ENCODE results near the gene TMEM242. TPM values are rescaled to one million over a fixed set of nuclear protein-coding genes. Genes with fewer than 3 reads are reported as not detected.

TMEM242 gene
- total RNA-seq, 1 donor from 2014 or later = 6.8 TPM

DNA sequence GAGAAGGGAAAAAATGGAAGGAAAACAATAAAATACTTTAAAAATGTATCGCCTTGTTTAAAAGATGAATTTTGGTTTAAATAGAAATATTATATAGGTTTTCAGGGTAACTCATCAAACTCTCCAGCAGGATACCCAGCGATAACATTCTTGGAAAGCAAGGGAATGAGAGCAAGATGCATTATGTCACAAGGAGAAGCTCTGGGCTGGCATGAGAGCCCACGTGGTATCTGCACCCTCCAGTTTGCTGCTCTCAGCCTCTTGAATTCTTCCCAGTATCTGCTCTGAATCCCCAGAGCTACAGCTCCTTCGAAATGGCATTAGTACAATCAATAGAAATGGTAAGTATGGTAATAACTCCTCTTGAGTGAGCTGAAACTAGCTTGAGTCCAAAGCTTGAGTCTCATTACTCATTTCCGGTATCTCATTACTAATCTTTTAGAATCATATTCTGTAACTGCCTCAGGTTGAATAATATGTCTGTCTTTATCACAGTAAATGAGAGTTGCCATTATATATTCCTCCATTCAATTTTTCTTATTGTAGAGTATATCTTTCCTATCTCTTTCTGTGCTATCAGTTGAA, 4.9 kb upstream of the TMEM242 start:
- H3K9me3 ChIP-seq (ENCODE audit: control insufficient read depth in 3 of 3, low read length in 3 of 3) = no peaks in the 10 kb centered on the region
- H3K27me3 ChIP-seq (ENCODE audit: control insufficient read depth in 3 of 3, insufficient read depth in 3 of 3, low read length in 3 of 3) = peaks cover 0 to 2% (median 0%) of the 10 kb centered on the region in 3 donors
- H3K4me3 ChIP-seq (ENCODE audit: low read length in 3 of 3) = no peak overlapping the region
- H3K36me3 ChIP-seq (ENCODE audit: control insufficient read depth in 3 of 3, insufficient read depth in 3 of 3, low read length in 3 of 3) = no peaks in the 10 kb centered on the region
- no peak overlapping the region for H3K27ac ChIP-seq (ENCODE audit: low read depth, low read length)
- H3K4me1 ChIP-seq (ENCODE audit: control insufficient read depth in 3 of 3, insufficient read depth in 3 of 3, low read length in 3 of 3) = peaks cover 13 to 31% (median 25%) of the 10 kb centered on the region in 3 donors
- H3K9ac ChIP-seq (ENCODE audit: low read depth in 1 of 3, low read length in 3 of 3) = no peak overlapping the region

DNA sequence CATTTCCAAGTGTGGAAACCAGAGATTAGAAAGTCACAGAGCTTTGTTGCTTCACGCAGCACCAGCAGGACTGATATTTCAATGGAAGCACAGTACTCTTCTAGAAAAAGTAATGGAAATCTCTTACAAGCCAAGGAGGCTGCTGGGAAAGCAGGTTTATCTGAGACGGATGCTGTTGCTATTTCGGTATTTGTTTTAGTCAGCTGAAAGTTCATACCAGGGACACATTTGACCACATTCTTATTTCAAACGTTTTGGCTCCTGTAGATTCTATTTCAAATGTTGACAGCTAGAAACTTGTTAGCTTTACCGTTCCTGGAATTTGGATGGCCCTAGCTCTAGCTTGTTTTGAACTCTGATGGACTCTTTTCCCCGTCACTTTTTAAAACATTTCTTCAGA, 3.7 kb upstream of the TMEM242 start:
- peak overlapping the region; percentile 64 for H3K27ac ChIP-seq (ENCODE audit: low read depth, low read length)
- peaks cover 22 to 35% (median 25%) of the 10 kb centered on the region in 3 donors for H3K4me1 ChIP-seq (ENCODE audit: control insufficient read depth in 3 of 3, insufficient read depth in 3 of 3, low read length in 3 of 3)

DNA sequence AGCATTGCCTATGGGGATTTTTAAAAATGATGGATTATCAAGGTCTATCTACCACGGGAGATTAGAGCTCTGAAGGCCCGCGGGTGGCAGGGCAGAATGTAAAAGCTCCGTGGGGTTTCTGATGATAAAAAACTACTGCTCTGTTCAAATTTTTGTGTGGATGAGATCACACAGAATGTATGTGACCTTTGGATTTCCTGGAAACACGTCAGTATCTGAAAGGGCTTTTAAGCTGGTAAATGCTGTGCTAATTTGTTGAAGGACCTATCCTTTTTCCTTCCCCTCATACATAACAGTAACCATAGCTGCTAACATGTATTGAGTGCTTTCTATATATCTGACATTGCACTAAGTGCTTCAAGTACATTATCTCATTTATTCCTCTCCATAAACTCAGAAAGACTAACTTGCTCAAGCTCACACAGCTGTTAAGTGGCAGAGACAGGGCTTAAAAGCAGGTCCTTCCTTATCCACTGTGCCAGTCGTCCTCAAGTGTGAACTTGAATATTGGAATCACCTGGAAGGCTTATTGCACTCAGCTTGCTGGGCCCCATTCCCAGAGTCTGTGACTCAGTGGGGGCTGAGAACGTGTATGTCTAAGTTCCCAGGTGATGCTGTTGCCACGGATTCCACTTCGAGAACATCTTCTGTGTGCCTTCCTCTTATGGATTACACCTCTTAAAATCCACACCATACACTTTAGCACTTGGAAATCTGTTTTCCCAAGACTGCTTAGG, 1.9 kb upstream of the TMEM242 start:
- Histone ChIP-seq H3K27ac (ENCODE audit: low read depth, low read length) (no peak overlapping the region), H3K4me1 (ENCODE audit: control insufficient read depth in 3 of 3, insufficient read depth in 3 of 3, low read length in 3 of 3) (peaks cover 25 to 37% (median 26%) of the 10 kb centered on the region in 3 donors), H3K9ac (ENCODE audit: low read depth in 1 of 3, low read length in 3 of 3) (no peak overlapping the region), H3K9me3 (ENCODE audit: control insufficient read depth in 3 of 3, low read length in 3 of 3) (no peaks in the 10 kb centered on the region), H3K4me3 (ENCODE audit: low read length in 3 of 3) (no peak overlapping the region), H3K36me3 (ENCODE audit: control insufficient read depth in 3 of 3, insufficient read depth in 3 of 3, low read length in 3 of 3) (peaks cover 2 to 6% (median 5%) of the 10 kb centered on the region in 3 donors), H3K27me3 (ENCODE audit: control insufficient read depth in 3 of 3, insufficient read depth in 3 of 3, low read length in 3 of 3) (peaks cover 0 to 2% (median 0%) of the 10 kb centered on the region in 3 donors)

More for the DNA sequence above, 3.7 kb upstream of the TMEM242 start:
- Histone ChIP-seq H3K4me3 (ENCODE audit: low read length in 3 of 3) (no peak overlapping the region), H3K36me3 (ENCODE audit: control insufficient read depth in 3 of 3, insufficient read depth in 3 of 3, low read length in 3 of 3) (no peaks in the 10 kb centered on the region), H3K27me3 (ENCODE audit: control insufficient read depth in 3 of 3, insufficient read depth in 3 of 3, low read length in 3 of 3) (peaks cover 0 to 2% (median 0%) of the 10 kb centered on the region in 3 donors), H3K9me3 (ENCODE audit: control insufficient read depth in 3 of 3, low read length in 3 of 3) (no peaks in the 10 kb centered on the region), H3K9ac (ENCODE audit: low read depth in 1 of 3, low read length in 3 of 3) (peak overlapping the region in 1 of 3 donors; percentile 55)

DNA sequence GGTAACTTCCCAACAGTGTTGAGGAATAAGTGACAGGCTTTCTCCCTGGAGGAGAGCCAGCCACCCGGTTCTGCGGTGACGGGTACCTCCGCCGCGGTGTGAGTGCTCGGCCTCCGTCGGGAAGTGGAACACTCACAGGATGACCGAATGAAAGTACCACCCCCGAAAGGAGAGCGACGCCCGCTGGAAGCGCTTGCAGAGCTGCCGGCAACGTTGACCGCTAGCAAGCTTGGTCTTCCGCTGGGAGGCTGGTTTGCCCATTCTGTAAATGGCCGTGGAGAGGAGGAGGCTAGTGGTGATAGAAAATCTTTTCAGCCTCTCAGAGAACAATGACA, 614 bp upstream of the TMEM242 start:
- peak overlapping the region; percentile 94 for H3K27ac ChIP-seq (ENCODE audit: low read depth, low read length)

DNA sequence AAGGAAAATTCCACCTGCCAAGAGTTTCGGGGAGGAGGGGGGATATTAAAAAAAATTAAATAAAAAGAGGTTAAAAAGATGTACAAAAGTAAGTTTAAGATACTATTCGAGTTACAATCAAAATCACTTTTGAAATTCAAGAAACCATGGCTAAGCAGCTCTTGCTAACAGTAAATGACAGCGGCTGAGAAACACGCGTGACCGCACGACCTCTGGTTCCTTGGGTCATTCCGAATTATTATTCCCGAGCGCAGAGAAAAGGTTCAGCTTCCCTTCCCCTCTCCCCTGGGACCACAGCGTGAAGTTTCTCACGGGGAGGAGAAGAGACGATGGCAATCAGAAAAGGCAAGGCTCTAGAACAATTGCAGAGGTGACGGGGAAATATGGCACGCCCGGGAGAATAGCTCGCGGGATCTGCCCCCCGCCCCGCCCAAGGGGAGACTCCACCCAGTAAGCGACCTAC, 496 bp downstream of the TMEM242 start:
- H3K9ac ChIP-seq (ENCODE audit: low read depth in 1 of 3, low read length in 3 of 3) = peak overlapping the region; percentile 92 to 99 (median 98)
- H3K4me3 ChIP-seq (ENCODE audit: low read length in 3 of 3) = peak overlapping the region; percentile 90 to 97 (median 96)
- peak overlapping the region; percentile 94 for H3K27ac ChIP-seq (ENCODE audit: low read depth, low read length)
- H3K4me1 ChIP-seq (ENCODE audit: control insufficient read depth in 3 of 3, insufficient read depth in 3 of 3, low read length in 3 of 3) = peaks cover 16 to 31% (median 26%) of the 10 kb centered on the region in 3 donors
- peaks cover 6 to 21% (median 15%) of the 10 kb centered on the region in 3 donors for H3K36me3 ChIP-seq (ENCODE audit: control insufficient read depth in 3 of 3, insufficient read depth in 3 of 3, low read length in 3 of 3)
- no peaks in the 10 kb centered on the region for H3K9me3 ChIP-seq (ENCODE audit: control insufficient read depth in 3 of 3, low read length in 3 of 3)
- peaks cover 0 to 2% (median 0%) of the 10 kb centered on the region in 3 donors for H3K27me3 ChIP-seq (ENCODE audit: control insufficient read depth in 3 of 3, insufficient read depth in 3 of 3, low read length in 3 of 3)

More for the DNA sequence above, 614 bp upstream of the TMEM242 start:
- Histone ChIP-seq H3K36me3 (ENCODE audit: control insufficient read depth in 3 of 3, insufficient read depth in 3 of 3, low read length in 3 of 3) (peaks cover 3 to 12% (median 5%) of the 10 kb centered on the region in 3 donors), H3K27me3 (ENCODE audit: control insufficient read depth in 3 of 3, insufficient read depth in 3 of 3, low read length in 3 of 3) (peaks cover 0 to 2% (median 0%) of the 10 kb centered on the region in 3 donors), H3K9me3 (ENCODE audit: control insufficient read depth in 3 of 3, low read length in 3 of 3) (no peaks in the 10 kb centered on the region), H3K4me1 (ENCODE audit: control insufficient read depth in 3 of 3, insufficient read depth in 3 of 3, low read length in 3 of 3) (peaks cover 16 to 33% (median 26%) of the 10 kb centered on the region in 3 donors), H3K9ac (ENCODE audit: low read depth in 1 of 3, low read length in 3 of 3) (peak overlapping the region; percentile 92 to 99 (median 98)), H3K4me3 (ENCODE audit: low read length in 3 of 3) (peak overlapping the region; percentile 90 to 97 (median 96))

DNA sequence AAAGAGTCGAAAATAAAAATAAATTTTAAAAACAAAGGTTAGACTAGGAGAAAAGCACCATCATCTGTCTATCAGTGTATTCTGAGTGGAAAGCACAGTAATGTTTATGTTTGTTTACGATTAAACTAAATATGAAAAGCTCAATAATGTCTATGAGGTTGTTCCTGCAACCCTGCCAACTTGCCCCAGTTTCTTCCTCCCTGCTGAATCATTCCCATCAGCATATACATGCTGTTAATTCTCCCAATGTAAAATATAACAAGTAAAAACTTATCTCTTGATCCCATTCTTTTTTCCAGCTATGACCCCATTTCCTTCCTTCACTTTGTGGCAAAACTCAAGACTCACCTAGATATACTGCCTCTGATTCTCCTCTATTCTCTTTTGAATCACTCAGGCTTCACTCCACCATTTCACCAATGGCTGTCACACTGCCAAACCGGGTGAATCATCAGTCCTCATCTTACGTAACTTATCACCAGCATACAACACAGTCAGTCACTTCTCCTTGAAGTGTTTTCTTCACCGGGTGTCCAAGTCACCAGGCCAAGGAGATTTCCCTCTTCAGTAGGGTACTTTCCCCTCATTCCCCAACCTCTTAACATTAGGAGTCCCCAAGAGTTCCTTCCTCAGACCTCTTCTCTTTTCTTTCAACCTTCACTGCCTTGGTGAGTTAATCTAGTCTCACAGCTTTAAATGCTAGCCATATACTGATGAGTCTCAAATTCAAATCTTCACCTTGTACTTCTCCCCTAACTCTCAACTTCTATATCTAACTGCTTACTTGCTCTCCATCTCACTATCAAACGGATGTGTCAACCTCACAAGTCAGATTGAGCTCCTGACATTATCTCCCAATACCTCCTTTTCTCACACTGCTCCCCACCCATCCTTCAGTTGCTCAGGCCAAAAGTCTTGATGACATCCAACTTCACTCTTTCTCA, 6.2 kb downstream of the TMEM242 start:
- Histone ChIP-seq H3K27me3 (ENCODE audit: control insufficient read depth in 3 of 3, insufficient read depth in 3 of 3, low read length in 3 of 3) (no peaks in the 10 kb centered on the region), H3K27ac (ENCODE audit: low read depth, low read length) (peak overlapping the region; percentile 80), H3K4me1 (ENCODE audit: control insufficient read depth in 3 of 3, insufficient read depth in 3 of 3, low read length in 3 of 3) (peaks cover 15 to 29% (median 22%) of the 10 kb centered on the region in 3 donors), H3K4me3 (ENCODE audit: low read length in 3 of 3) (no peak overlapping the region), H3K9me3 (ENCODE audit: control insufficient read depth in 3 of 3, low read length in 3 of 3) (no peaks in the 10 kb centered on the region), H3K9ac (ENCODE audit: low read depth in 1 of 3, low read length in 3 of 3) (no peak overlapping the region), H3K36me3 (ENCODE audit: control insufficient read depth in 3 of 3, insufficient read depth in 3 of 3, low read length in 3 of 3) (peaks cover 29 to 47% (median 39%) of the 10 kb centered on the region in 3 donors)

DNA sequence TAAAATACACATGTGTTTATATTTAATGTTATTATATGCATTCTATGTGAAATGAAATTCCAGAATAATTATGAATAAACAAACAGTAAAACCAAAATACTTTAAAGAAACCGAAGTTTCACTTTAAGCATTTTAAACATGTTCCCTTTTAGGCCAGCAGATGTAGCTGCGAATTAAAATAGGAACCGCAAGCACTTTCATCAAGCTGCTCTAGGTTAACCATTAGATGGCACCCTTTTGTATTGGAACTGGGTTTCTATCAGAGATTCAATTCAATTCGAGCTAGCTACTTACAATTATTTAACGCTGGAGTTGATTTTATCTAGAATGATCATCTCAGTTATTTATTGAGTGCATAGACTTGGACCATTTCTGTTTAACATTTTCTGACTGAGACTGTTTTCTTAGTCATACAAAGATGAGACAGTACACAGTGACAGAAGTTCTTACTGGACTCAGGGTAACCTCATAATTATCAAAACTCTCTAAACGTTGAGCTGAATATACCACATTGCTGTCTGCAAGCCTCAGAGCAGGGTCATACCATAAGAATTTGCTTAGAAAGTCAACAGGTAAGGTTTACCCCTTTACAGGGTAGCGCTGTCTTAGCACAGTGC, 8.5 kb downstream of the TMEM242 start:
- Histone ChIP-seq H3K27me3 (ENCODE audit: control insufficient read depth in 3 of 3, insufficient read depth in 3 of 3, low read length in 3 of 3) (no peaks in the 10 kb centered on the region), H3K9ac (ENCODE audit: low read depth in 1 of 3, low read length in 3 of 3) (no peak overlapping the region), H3K27ac (ENCODE audit: low read depth, low read length) (peak overlapping the region; percentile 42), H3K36me3 (ENCODE audit: control insufficient read depth in 3 of 3, insufficient read depth in 3 of 3, low read length in 3 of 3) (peaks cover 35 to 52% (median 47%) of the 10 kb centered on the region in 3 donors), H3K9me3 (ENCODE audit: control insufficient read depth in 3 of 3, low read length in 3 of 3) (no peaks in the 10 kb centered on the region), H3K4me3 (ENCODE audit: low read length in 3 of 3) (no peak overlapping the region), H3K4me1 (ENCODE audit: control insufficient read depth in 3 of 3, insufficient read depth in 3 of 3, low read length in 3 of 3) (peaks cover 17 to 25% (median 18%) of the 10 kb centered on the region in 3 donors)

DNA sequence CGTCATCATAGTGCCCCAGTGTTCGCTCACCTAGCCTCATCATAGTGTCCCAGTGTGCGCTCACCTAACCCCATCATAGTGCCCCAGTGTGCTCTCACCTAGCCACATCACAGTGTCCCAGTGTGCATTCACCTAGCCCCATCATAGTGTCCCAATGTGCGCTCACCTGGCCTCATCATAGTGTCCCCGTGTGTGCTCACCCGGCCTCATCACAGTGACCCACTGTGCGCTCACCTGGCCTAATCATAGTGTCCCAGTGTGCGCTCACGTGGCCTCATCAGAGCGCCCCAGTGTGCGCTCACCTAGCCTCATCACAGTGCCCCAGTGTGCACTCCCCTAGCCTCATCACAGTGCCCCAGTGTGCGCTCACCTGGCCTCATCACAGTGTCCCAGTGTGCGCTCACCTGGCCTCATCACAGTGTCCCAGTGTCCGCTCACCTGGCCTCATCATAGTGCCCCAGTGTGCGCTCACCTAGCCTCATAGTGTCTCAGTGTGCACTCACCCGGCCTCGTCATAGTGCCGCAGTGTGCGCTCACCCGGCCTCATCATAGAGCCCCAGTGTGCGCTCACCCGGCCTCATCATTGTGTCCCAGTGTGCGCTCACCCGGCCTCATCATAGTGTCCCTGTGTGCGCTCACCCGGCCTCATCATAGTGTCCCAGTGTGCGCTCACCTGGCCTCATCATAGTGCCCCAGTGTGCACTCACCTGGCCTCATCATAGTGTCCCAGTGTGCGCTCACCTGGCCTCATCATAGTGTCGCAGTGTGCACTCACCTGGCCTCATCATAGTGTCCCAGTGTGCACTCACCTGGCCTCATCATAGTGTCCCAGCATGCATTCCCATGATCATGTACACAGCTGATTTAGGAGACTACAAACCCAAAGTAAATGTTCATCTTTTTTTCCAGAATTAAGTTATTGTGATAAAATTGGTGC, 9.5 kb downstream of the TMEM242 start:
- Histone ChIP-seq H3K9me3 (ENCODE audit: control insufficient read depth in 3 of 3, low read length in 3 of 3) (no peaks in the 10 kb centered on the region), H3K9ac (ENCODE audit: low read depth in 1 of 3, low read length in 3 of 3) (no peak overlapping the region), H3K36me3 (ENCODE audit: control insufficient read depth in 3 of 3, insufficient read depth in 3 of 3, low read length in 3 of 3) (peaks cover 33 to 45% (median 45%) of the 10 kb centered on the region in 3 donors), H3K27ac (ENCODE audit: low read depth, low read length) (no peak overlapping the region), H3K27me3 (ENCODE audit: control insufficient read depth in 3 of 3, insufficient read depth in 3 of 3, low read length in 3 of 3) (no peaks in the 10 kb centered on the region), H3K4me1 (ENCODE audit: control insufficient read depth in 3 of 3, insufficient read depth in 3 of 3, low read length in 3 of 3) (peaks cover 17 to 25% (median 18%) of the 10 kb centered on the region in 3 donors), H3K4me3 (ENCODE audit: low read length in 3 of 3) (no peak overlapping the region)

Measured in skeletal muscle tissue (tissue), 4 donors.